GM23338 (cell line): ENCODE measurements around the gene ZBED5. TPM values are rescaled to one million over a fixed set of nuclear protein-coding genes. Genes with fewer than 3 reads are reported as not detected.

Experiments used
- ATAC-seq: fragments of 200-7000 bp; cut with Tn5 transposase; 3 replicates; pipeline ENCODE4 v1.9.1; 2020
- DNase-seq: peaks from one replicate; pipeline ENCODE4 v3.0.0-alpha.2; 2015; ENCODE audit warnings: low spot score
- H2AFZ ChIP-seq: fragments of 200-600 bp; sonication (generic); 2 replicates; pipeline ENCODE4 v1.8.0; 2016; ENCODE audit warnings: antibody characterized with exemption, mild to moderate bottlenecking, moderate library complexity
- H3F3A ChIP-seq: fragments of 200-600 bp; sonication (generic); replicated peaks from 2 replicates; pipeline ENCODE4 v1.8.0; 2017; ENCODE audit warnings: antibody characterized with exemption, mixed run types, low read depth
- H3K27ac ChIP-seq: fragments of 200-600 bp; sonication (generic); 2 replicates; pipeline ENCODE4 v1.6.1; 2016; ENCODE audit warnings: low read depth
- H3K27me3 ChIP-seq: fragments of 200-600 bp; sonication (generic); 2 replicates; pipeline ENCODE4 v1.8.0; 2016; ENCODE audit warnings: mild to moderate bottlenecking, mixed run types, moderate library complexity; ENCODE audit not compliant: insufficient read depth
- H3K36me3 ChIP-seq: fragments of 200-600 bp; sonication (generic); 2 replicates; pipeline ENCODE4 v1.8.0; 2016; ENCODE audit warnings: mild to moderate bottlenecking; ENCODE audit not compliant: insufficient read depth
- H3K4me1 ChIP-seq: fragments of 200-600 bp; sonication (generic); 2 replicates; pipeline ENCODE4 v1.8.0; 2016; ENCODE audit warnings: mild to moderate bottlenecking, moderate library complexity; ENCODE audit not compliant: insufficient read depth
- H3K4me2 ChIP-seq: fragments of 200-600 bp; sonication (generic); 2 replicates; pipeline ENCODE4 v1.7.1; 2017; ENCODE audit warnings: mixed run types
- H3K4me3 ChIP-seq: fragments of 200-600 bp; sonication (generic); 2 replicates; pipeline ENCODE4 v1.6.1; 2016; ENCODE audit warnings: mixed run types
- H3K79me2 ChIP-seq: fragments of 200-600 bp; sonication (generic); replicated peaks from 2 replicates; pipeline ENCODE4 v1.8.0; 2017; ENCODE audit warnings: mild to moderate bottlenecking; ENCODE audit not compliant: insufficient read depth
- H3K9me2 ChIP-seq: fragments of 200-600 bp; sonication (generic); 2 replicates; pipeline ENCODE4 v1.8.0; 2017; ENCODE audit not compliant: insufficient read depth
- H4K20me1 ChIP-seq: fragments of 200-600 bp; sonication (generic); replicated peaks from 2 replicates; pipeline ENCODE4 v1.8.0; 2017; ENCODE audit warnings: mild to moderate bottlenecking; ENCODE audit not compliant: insufficient read depth
- H3K27ac Mint-ChIP-seq: 2 replicates; pipeline ENCODE4 v1.8.0; 2020; ENCODE audit warnings: inconsistent platforms, mild to moderate bottlenecking, moderate library complexity, mixed read lengths
- H3K27me3 Mint-ChIP-seq: 3 replicates; pipeline ENCODE4 v1.8.0; 2022; ENCODE audit warnings: low read depth, mild to moderate bottlenecking, moderate library complexity, mixed read lengths, inconsistent platforms; ENCODE audit not compliant: insufficient read depth, poor library complexity
- H3K36me3 Mint-ChIP-seq: 3 replicates; pipeline ENCODE4 v1.8.0; 2021; ENCODE audit warnings: low read depth, mild to moderate bottlenecking, inconsistent platforms, moderate library complexity, mixed read lengths
- H3K4me1 Mint-ChIP-seq: 3 replicates; pipeline ENCODE4 v1.8.0; 2020; ENCODE audit warnings: mild to moderate bottlenecking, inconsistent platforms, mixed read lengths
- H3K4me3 Mint-ChIP-seq: 3 replicates; pipeline ENCODE4 v1.8.0; 2021; ENCODE audit warnings: moderate library complexity, mild to moderate bottlenecking, inconsistent platforms, mixed read lengths
- H3K9me3 Mint-ChIP-seq: 3 replicates; pipeline ENCODE4 v1.8.0; 2020; ENCODE audit warnings: moderate library complexity, mild to moderate bottlenecking, inconsistent platforms, mixed read lengths
- ETS1 ChIP-seq: IDR thresholded peaks from 2 replicates; pipeline ENCODE4 v1.6.1; 2016; ENCODE audit warnings: antibody characterized with exemption
- EZH2phosphoT487 ChIP-seq: fragments of 200-600 bp; sonication (generic); IDR thresholded peaks from one replicate; pipeline ENCODE4 v1.8.1; 2018; ENCODE audit warnings: antibody characterized with exemption; ENCODE audit not compliant: unreplicated experiment
- POLR2AphosphoS5 ChIP-seq: IDR thresholded peaks from 2 replicates; pipeline ENCODE4 v1.6.1; 2016; ENCODE audit warnings: antibody characterized with exemption, low read depth
- ZNF114 ChIP-seq: fragments of 250-450 bp; sonication (Bioruptor Pico); IDR thresholded peaks from 2 replicates; pipeline ENCODE4 v1.5.0; 2020; ENCODE audit warnings: mild to moderate bottlenecking, moderate library complexity
- polyA plus RNA-seq: library from polyadenylated mRNA; unstranded; fragments of >200 nt; fragmentation: Nextera tagmentation; extraction: Ambion mirVana; gene quantifications from 2 replicates; pipeline ENCODE4 v1.2.1, GENCODE V29; 2016
- total RNA-seq: library from RNA; depleted of rRNA; stranded (reverse); fragments of >200 nt; shearing (Covaris generic); gene quantifications from 2 replicates; pipeline ENCODE4 v1.2.3, GENCODE V29; 2014
- TF ChIP-seq, protein P1 (sequence below), 2 experiments: fragments of 200-600 bp in 1 of 2; sonication (generic) in 1 of 2; conservative IDR thresholded peaks; 2 replicates each; pipeline versions ENCODE4 v1.5.1 to v1.6.1; 2016 to 2017; ENCODE audit warnings: antibody characterized with exemption in 2 of 2, low read depth in 2 of 2, mild to moderate bottlenecking in 2 of 2, moderate library complexity in 1 of 2
- TF ChIP-seq, protein P2 (sequence below): fragments of 250-450 bp; sonication (Bioruptor Pico); IDR thresholded peaks from 2 replicates; pipeline ENCODE4 v1.5.0; 2020; ENCODE audit warnings: mild to moderate bottlenecking, moderate library complexity

ZBED5 gene
- total and polyA plus RNA-seq, 2 experiments from 2014 or later, result 54.1 to 56.3 TPM

- TF ChIP-seq, protein P1, sequence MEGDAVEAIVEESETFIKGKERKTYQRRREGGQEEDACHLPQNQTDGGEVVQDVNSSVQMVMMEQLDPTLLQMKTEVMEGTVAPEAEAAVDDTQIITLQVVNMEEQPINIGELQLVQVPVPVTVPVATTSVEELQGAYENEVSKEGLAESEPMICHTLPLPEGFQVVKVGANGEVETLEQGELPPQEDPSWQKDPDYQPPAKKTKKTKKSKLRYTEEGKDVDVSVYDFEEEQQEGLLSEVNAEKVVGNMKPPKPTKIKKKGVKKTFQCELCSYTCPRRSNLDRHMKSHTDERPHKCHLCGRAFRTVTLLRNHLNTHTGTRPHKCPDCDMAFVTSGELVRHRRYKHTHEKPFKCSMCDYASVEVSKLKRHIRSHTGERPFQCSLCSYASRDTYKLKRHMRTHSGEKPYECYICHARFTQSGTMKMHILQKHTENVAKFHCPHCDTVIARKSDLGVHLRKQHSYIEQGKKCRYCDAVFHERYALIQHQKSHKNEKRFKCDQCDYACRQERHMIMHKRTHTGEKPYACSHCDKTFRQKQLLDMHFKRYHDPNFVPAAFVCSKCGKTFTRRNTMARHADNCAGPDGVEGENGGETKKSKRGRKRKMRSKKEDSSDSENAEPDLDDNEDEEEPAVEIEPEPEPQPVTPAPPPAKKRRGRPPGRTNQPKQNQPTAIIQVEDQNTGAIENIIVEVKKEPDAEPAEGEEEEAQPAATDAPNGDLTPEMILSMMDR (conservative IDR thresholded peaks at IDR 0.05; ENCODE audit: low read depth in 2 of 2), result no peak
- TF ChIP-seq, protein P2, sequence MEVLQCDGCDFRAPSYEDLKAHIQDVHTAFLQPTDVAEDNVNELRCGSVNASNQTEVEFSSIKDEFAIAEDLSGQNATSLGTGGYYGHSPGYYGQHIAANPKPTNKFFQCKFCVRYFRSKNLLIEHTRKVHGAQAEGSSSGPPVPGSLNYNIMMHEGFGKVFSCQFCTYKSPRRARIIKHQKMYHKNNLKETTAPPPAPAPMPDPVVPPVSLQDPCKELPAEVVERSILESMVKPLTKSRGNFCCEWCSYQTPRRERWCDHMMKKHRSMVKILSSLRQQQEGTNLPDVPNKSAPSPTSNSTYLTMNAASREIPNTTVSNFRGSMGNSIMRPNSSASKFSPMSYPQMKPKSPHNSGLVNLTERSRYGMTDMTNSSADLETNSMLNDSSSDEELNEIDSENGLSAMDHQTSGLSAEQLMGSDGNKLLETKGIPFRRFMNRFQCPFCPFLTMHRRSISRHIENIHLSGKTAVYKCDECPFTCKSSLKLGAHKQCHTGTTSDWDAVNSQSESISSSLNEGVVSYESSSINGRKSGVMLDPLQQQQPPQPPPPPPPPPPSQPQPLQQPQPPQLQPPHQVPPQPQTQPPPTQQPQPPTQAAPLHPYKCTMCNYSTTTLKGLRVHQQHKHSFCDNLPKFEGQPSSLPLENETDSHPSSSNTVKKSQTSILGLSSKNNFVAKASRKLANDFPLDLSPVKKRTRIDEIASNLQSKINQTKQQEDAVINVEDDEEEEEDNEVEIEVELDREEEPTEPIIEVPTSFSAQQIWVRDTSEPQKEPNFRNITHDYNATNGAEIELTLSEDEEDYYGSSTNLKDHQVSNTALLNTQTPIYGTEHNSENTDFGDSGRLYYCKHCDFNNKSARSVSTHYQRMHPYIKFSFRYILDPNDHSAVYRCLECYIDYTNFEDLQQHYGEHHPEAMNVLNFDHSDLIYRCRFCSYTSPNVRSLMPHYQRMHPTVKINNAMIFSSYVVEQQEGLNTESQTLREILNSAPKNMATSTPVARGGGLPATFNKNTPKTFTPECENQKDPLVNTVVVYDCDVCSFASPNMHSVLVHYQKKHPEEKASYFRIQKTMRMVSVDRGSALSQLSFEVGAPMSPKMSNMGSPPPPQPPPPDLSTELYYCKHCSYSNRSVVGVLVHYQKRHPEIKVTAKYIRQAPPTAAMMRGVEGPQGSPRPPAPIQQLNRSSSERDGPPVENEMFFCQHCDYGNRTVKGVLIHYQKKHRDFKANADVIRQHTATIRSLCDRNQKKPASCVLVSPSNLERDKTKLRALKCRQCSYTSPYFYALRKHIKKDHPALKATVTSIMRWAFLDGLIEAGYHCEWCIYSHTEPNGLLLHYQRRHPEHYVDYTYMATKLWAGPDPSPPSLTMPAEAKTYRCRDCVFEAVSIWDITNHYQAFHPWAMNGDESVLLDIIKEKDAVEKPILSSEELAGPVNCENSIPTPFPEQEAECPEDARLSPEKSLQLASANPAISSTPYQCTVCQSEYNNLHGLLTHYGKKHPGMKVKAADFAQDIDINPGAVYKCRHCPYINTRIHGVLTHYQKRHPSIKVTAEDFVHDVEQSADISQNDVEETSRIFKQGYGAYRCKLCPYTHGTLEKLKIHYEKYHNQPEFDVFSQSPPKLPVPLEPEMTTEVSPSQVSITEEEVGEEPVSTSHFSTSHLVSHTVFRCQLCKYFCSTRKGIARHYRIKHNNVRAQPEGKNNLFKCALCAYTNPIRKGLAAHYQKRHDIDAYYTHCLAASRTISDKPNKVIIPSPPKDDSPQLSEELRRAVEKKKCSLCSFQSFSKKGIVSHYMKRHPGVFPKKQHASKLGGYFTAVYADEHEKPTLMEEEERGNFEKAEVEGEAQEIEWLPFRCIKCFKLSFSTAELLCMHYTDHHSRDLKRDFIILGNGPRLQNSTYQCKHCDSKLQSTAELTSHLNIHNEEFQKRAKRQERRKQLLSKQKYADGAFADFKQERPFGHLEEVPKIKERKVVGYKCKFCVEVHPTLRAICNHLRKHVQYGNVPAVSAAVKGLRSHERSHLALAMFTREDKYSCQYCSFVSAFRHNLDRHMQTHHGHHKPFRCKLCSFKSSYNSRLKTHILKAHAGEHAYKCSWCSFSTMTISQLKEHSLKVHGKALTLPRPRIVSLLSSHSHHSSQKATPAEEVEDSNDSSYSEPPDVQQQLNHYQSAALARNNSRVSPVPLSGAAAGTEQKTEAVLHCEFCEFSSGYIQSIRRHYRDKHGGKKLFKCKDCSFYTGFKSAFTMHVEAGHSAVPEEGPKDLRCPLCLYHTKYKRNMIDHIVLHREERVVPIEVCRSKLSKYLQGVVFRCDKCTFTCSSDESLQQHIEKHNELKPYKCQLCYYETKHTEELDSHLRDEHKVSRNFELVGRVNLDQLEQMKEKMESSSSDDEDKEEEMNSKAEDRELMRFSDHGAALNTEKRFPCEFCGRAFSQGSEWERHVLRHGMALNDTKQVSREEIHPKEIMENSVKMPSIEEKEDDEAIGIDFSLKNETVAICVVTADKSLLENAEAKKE (CRISPR knock-in tag), result no peak
Observed at GRCh38 chr11:10876158-10876557, 18.3 kb upstream of the ZBED5 start (continued).

- peaks cover 16% of the 10 kb centered on the region for H3K9me3 Mint-ChIP-seq
- no peak for TF ChIP-seq ETS1
- TF ChIP-seq EZH2phosphoT487, result no peak
- TF ChIP-seq ZNF114 (CRISPR knock-in tag), result no peak
- no peak for TF ChIP-seq POLR2AphosphoS5
- TF ChIP-seq, protein P2 (CRISPR knock-in tag), result no peak
Observed at GRCh38 chr11:10875430-10876021, 17.7 kb upstream of the ZBED5 start.

More at GRCh38 chr11:10875430-10876021, 17.7 kb upstream of the ZBED5 start:
- Histone ChIP-seq H3K27me3 (no peaks in the 10 kb centered on the region), H3K36me3 (no peaks in the 10 kb centered on the region), H3K4me3 (no peak overlapping the region), H2AFZ (no peak overlapping the region), H3F3A (no peaks in the 10 kb centered on the region), H3K79me2 (no peaks in the 10 kb centered on the region), H4K20me1 (no peaks in the 10 kb centered on the region), H3K4me2 (no peak overlapping the region), H3K4me1 (peaks cover 9% of the 10 kb centered on the region; the same call in 1 of the 2 replicates), H3K27ac (no peak overlapping the region), H3K9me2 (no peaks in the 10 kb centered on the region)
- DNase-seq (no peak), ATAC-seq (no peak)
- Mint-ChIP-seq H3K27ac (no peak overlapping the region), H3K4me1 (peaks cover 10% of the 10 kb centered on the region), H3K27me3 (no peaks in the 10 kb centered on the region), H3K4me3 (no peak overlapping the region), H3K36me3 (peaks cover 11% of the 10 kb centered on the region; the same call in 2 of the 3 replicates)
